Measurements from ENCODE around the gene LYSMD1. TPM values are rescaled to one million over a fixed set of nuclear protein-coding genes. Genes with fewer than 3 reads are reported as not detected.

LYSMD1 gene
- total and polyA plus RNA-seq, 2 of the 8 experiments (the other 6 are each of a cell fraction or from before 2014, with no cell fraction given): 2.4 to 6.0 TPM

DNA sequence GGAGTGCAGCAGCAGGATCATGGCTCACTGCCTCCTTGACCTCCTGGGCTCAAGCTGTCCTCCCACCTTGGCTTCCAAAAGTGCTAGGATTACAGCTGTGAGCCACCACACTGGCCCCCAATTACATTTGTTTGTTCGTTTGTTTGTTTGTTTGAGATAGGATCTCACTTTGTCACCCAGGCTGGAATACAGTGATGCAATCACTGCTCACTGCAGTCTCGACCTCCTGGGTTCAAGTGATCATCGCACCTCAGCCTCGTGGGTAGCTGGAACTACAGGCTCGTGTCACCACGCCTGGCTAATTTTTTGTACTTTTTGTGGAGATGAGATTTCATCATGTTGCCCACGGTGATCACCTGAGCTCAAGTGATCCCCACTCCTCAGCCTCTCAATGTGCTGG is 26.3 kb upstream of the LYSMD1 start (continued):
- TF ChIP-seq, protein P1, sequence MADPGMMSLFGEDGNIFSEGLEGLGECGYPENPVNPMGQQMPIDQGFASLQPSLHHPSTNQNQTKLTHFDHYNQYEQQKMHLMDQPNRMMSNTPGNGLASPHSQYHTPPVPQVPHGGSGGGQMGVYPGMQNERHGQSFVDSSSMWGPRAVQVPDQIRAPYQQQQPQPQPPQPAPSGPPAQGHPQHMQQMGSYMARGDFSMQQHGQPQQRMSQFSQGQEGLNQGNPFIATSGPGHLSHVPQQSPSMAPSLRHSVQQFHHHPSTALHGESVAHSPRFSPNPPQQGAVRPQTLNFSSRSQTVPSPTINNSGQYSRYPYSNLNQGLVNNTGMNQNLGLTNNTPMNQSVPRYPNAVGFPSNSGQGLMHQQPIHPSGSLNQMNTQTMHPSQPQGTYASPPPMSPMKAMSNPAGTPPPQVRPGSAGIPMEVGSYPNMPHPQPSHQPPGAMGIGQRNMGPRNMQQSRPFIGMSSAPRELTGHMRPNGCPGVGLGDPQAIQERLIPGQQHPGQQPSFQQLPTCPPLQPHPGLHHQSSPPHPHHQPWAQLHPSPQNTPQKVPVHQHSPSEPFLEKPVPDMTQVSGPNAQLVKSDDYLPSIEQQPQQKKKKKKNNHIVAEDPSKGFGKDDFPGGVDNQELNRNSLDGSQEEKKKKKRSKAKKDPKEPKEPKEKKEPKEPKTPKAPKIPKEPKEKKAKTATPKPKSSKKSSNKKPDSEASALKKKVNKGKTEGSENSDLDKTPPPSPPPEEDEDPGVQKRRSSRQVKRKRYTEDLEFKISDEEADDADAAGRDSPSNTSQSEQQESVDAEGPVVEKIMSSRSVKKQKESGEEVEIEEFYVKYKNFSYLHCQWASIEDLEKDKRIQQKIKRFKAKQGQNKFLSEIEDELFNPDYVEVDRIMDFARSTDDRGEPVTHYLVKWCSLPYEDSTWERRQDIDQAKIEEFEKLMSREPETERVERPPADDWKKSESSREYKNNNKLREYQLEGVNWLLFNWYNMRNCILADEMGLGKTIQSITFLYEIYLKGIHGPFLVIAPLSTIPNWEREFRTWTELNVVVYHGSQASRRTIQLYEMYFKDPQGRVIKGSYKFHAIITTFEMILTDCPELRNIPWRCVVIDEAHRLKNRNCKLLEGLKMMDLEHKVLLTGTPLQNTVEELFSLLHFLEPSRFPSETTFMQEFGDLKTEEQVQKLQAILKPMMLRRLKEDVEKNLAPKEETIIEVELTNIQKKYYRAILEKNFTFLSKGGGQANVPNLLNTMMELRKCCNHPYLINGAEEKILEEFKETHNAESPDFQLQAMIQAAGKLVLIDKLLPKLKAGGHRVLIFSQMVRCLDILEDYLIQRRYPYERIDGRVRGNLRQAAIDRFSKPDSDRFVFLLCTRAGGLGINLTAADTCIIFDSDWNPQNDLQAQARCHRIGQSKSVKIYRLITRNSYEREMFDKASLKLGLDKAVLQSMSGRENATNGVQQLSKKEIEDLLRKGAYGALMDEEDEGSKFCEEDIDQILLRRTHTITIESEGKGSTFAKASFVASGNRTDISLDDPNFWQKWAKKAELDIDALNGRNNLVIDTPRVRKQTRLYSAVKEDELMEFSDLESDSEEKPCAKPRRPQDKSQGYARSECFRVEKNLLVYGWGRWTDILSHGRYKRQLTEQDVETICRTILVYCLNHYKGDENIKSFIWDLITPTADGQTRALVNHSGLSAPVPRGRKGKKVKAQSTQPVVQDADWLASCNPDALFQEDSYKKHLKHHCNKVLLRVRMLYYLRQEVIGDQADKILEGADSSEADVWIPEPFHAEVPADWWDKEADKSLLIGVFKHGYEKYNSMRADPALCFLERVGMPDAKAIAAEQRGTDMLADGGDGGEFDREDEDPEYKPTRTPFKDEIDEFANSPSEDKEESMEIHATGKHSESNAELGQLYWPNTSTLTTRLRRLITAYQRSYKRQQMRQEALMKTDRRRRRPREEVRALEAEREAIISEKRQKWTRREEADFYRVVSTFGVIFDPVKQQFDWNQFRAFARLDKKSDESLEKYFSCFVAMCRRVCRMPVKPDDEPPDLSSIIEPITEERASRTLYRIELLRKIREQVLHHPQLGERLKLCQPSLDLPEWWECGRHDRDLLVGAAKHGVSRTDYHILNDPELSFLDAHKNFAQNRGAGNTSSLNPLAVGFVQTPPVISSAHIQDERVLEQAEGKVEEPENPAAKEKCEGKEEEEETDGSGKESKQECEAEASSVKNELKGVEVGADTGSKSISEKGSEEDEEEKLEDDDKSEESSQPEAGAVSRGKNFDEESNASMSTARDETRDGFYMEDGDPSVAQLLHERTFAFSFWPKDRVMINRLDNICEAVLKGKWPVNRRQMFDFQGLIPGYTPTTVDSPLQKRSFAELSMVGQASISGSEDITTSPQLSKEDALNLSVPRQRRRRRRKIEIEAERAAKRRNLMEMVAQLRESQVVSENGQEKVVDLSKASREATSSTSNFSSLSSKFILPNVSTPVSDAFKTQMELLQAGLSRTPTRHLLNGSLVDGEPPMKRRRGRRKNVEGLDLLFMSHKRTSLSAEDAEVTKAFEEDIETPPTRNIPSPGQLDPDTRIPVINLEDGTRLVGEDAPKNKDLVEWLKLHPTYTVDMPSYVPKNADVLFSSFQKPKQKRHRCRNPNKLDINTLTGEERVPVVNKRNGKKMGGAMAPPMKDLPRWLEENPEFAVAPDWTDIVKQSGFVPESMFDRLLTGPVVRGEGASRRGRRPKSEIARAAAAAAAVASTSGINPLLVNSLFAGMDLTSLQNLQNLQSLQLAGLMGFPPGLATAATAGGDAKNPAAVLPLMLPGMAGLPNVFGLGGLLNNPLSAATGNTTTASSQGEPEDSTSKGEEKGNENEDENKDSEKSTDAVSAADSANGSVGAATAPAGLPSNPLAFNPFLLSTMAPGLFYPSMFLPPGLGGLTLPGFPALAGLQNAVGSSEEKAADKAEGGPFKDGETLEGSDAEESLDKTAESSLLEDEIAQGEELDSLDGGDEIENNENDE (IDR thresholded peaks at IDR 0.05; ENCODE audit: insufficient replicate concordance, low read length): no peak
- no peak for TF ChIP-seq TEAD4 (IDR thresholded peaks at IDR 0.05; ENCODE audit: low read depth, low read length)
- TF ChIP-seq RFX5 (IDR thresholded peaks at IDR 0.05; ENCODE audit: borderline replicate concordance, low read depth, low read length): no peak
- no peak for TF ChIP-seq RXRA (IDR thresholded peaks at IDR 0.05; ENCODE audit: insufficient read depth, low read depth, low read length)
- TF ChIP-seq CHD1 (IDR thresholded peaks at IDR 0.05; ENCODE audit: low read depth, low read length): no peak
- no peak for TF ChIP-seq RBBP5 (IDR thresholded peaks at IDR 0.05; ENCODE audit: borderline replicate concordance, low read depth, low read length)
- TF ChIP-seq SP1 (IDR thresholded peaks at IDR 0.05; ENCODE audit: low read depth, low read length): no peak
- no peak for TF ChIP-seq SIX5 (IDR thresholded peaks at IDR 0.05; ENCODE audit: low read depth, low read length)
- TF ChIP-seq RNF2 (IDR thresholded peaks at IDR 0.05; ENCODE audit: borderline replicate concordance, low read depth, low read length, missing control alignments, poor library complexity, severe bottlenecking): no peak
- TF ChIP-seq TCF12 (IDR thresholded peaks at IDR 0.05; ENCODE audit: low read depth, low read length): no peak
- TF ChIP-seq SIN3A (conservative IDR thresholded peaks at IDR 0.05 in 1 of 2, IDR thresholded peaks at IDR 0.05 in 1 of 2; ENCODE audit: low read depth in 1 of 2, low read length in 2 of 2): no peak
